Measurements from ENCODE around the gene SETD5. TPM values are rescaled to one million over a fixed set of nuclear protein-coding genes. Genes with fewer than 3 reads are reported as not detected.

Gene SETD5, protein sequence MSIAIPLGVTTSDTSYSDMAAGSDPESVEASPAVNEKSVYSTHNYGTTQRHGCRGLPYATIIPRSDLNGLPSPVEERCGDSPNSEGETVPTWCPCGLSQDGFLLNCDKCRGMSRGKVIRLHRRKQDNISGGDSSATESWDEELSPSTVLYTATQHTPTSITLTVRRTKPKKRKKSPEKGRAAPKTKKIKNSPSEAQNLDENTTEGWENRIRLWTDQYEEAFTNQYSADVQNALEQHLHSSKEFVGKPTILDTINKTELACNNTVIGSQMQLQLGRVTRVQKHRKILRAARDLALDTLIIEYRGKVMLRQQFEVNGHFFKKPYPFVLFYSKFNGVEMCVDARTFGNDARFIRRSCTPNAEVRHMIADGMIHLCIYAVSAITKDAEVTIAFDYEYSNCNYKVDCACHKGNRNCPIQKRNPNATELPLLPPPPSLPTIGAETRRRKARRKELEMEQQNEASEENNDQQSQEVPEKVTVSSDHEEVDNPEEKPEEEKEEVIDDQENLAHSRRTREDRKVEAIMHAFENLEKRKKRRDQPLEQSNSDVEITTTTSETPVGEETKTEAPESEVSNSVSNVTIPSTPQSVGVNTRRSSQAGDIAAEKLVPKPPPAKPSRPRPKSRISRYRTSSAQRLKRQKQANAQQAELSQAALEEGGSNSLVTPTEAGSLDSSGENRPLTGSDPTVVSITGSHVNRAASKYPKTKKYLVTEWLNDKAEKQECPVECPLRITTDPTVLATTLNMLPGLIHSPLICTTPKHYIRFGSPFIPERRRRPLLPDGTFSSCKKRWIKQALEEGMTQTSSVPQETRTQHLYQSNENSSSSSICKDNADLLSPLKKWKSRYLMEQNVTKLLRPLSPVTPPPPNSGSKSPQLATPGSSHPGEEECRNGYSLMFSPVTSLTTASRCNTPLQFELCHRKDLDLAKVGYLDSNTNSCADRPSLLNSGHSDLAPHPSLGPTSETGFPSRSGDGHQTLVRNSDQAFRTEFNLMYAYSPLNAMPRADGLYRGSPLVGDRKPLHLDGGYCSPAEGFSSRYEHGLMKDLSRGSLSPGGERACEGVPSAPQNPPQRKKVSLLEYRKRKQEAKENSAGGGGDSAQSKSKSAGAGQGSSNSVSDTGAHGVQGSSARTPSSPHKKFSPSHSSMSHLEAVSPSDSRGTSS (N-terminal part only)
- 23.5 and 35.9 TPM in 2 replicates for total RNA-seq

DNA sequence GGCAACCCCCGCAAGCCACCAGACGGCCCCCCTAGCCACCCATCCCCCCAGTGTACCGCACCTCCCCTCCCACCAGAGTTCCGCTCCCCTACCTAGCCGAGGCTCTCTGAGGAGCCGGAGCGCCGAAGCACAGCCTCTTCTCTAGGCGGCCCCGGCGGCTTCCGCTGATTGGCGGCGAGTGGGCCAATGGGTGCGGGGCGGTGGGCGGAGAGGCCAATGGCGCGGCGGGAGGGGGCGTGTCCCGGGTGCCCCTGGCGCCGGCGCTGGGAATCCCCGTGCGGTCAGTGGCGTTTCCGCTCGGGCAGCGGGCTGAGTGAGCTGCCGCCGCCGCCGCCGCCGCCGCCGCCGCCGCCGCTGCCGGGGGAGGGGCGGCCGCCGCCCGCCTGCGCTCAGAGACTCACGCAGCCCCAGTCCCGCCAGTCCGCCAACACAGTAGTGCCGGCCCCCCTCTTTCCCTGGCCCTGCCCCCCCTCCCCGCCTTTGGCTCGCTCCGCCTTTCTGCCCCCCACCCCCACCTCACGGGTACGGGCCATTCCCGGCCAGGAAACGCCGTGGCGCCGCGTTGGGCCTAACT, at the start of gene SETD5:
TSS of gene SETD5 (plus strand) at position 284 of the 574 bp plus-strand sequence. CDS start 31,324 bp downstream, outside the sequence.
- peak; percentile 98 to 99 for DNase-seq (ENCODE audit: low read depth in 2 of 2)

DNA sequence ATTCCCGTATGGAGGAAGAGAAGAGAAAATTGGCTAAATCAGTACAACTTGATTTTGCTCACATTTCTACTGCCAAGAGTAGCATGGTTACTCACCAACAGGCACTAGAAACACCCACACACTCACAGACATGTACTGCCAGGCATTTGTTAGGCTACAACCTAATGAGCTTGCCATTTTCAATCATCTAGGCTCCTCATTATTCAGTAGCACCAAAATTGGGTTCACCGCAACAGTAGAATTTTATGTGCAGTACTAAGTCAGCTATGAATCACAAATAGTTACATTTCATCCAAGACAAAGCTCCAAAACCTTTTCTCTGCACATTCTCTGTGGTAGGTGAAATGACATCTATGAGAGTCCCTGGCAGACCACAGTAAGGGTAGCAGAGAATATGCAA, 49.5 kb upstream of the SETD5 start:
- no peak for DNase-seq (ENCODE audit: low read depth in 2 of 2)

DNA sequence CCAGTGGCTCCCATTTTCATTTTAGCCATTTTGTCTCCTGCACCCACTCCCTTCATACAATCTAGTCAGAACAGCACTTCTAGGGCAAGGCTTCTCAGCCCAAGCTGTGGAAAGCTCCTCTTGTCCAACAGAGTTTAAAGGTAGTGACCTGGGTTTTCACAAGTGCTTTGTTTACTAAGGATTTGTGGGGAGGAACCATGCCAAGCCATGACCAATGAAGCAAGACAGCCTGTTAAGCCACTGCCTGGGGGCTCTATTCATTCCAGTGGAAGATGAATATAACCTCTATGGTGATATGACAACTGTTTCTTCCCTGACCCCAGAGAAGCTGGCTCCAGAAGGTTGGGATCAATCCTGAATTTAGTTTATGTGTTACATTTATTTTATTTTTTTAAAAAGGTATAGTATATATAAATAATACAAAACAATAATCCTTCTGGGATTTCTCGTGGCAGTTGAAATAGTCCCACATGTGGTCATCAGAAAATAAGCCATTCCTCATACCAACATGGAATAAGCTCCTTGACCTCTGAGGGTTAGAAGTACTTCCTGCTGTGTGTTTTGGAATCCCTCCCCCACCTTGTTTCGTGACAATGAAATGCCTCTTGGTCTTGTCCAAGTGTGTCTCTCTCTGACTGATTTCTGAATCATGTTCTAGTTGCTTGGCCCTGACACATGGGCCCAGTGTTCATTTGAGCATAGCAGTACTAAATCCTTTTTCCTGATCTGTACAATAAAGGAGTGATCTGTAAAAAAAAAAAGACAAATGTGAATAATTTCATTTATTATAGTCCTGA, 47.9 kb upstream of the SETD5 start:
- DNase-seq (ENCODE audit: low read depth in 2 of 2): peak in 1 of 2 donors; percentile 88

DNA sequence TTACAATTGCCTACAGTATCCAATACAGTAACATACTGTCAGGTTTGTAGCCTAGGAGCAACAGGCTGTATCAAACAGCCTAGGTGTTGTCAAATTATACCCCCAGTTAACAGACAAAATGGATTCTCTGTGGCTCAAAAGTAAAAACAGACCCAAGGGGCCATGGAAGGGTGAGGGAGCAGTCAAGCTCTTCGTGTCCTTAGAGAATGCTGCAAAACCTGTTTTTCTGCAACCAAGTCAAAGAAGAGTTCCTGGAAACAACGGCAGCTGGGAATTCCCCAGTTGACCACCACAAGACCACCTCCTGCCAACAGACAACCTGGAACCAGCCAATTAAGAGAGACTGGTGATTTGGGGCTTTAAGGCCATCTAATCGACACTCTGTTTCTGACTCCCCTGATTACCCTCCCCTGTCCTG, 45.7 kb upstream of the SETD5 start:
- no peak for DNase-seq (ENCODE audit: low read depth in 2 of 2)

DNA sequence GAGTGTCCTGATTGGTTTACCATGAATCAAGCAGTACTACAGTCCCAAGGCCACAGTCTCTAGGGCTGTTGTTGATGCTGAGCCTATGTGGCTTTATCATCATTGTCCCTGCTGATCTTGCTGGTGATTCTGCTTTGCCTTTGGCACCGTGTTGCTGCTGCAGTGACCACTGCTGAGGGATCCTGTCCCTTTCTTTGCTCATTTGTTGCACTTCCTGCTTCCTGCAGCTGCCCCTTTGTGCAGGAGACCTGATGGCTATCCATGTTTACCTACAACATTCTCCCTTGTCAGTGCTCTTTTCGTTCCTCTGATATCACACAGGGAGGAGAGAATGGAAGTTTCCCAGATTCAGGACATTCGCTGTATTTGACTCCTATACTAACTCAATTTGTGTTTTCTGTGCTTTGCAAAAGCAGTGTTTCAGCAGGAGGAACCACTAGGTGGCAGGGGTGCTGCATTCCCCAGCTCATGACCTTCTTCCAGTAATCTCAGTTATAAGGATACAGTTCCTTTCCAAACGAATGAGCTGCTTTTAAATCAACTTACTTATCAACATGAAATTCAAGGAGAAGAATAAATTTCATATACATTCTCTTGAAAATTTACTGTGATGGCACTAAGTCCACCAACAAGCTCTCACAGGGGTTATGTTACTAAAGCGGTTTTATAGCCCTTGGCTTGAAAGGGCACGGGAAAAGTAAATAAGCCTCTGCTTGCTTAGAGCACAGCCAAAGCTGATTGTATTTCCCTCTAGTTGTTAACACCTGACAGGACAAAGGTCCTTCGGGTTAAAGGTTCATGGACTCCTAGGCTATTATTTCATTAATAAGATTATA, 44.3 kb upstream of the SETD5 start:
- peak; percentile 79 to 82 for DNase-seq (ENCODE audit: low read depth in 2 of 2)

DNA sequence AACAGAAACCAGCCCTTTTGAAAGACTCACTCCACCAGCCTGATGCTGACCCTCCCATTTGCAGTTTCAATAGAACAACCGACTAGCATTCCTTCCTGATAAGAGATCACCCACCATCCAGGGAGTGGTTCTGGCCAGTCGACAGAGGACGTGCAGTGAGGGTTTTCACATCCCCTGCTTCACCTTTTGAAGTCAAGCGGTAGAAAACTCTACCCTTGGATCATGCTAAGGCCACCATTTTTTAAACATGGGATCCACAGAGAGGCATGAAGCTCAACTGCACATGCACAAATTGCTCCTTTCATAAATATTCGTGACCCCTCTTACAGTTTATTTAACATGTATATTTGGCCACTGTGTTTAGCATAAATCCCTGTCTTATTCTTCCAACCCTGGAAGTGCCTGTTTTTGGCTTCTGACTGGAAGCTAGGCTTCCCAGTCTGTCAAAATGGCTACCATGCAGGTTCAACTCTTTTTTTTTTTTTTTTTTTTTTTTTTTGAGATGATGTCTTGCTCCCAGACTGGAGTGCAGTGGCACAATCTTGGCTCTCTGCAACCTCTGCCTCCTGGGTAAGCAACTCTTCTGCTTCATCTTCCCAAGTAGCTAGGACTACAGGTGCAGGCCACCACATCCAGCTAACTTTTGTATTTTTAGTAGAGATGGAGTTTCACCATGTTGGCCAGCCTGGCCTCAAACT, 35.6 kb upstream of the SETD5 start:
- no peak for DNase-seq (ENCODE audit: low read depth in 2 of 2)

DNA sequence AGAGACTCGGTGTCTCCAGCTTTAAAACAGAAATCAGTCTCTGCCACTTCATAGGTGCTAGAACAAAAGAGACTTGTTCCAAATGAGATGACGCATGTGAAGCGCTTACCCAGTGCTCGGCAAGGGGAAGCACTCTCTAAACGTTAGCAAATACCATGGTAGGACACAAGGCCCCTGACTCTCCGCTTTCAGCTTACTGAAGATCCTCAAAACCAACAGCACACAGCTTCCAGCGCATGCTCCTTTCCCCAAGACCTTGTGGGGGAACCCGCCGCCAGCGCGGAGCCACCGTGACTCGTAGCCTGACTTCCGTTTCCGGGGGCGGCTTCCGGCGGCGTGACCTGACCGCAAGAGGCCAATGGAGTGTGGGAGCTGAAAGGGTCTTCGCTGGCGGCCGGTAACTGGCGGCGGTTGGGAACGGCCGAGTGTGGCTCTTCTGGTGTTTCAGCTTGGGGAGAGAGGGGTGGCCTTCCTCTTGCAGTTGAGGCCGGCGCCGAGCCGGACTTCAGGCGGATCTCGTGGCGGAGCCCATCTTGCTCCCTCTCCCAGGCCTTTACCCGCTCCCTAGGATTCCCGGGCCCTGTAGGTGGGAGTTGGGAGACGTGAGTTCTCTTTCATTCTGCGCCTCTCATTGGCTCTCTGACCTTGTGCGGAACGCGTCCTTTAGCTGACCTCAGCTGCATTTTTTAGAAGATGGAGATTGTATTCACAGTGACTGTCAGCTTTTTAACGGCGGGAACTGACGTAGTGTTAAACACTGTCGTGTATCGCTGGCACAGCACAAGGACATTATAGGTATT, 34.5 kb upstream of the SETD5 start, which contains the start of gene THUMPD3:
TSS of gene THUMPD3 (plus strand) at position 324 of the 800 bp plus-strand sequence. CDS start 2,015 bp downstream, outside the sequence.
- peak; percentile 91 to 95 for DNase-seq (ENCODE audit: low read depth in 2 of 2)

DNA sequence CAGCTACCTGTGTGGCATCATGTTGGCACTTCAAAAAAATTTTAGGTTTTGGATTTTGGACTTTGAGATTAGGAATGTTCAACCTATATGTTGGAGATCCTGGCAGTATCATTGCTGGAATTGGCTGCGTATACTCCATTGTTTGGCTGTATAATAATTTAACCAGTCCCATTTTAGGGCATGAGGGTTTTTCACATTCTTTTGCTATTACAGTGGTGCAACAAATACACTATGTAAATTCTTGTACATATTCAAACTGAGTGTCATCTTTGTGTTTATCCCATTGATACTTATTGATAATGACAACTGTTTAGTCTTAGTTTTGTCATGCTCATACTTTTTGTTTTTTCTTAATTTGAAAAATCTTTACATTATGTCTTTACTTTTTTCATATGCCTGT, 27.9 kb upstream of the SETD5 start:
- DNase-seq (ENCODE audit: low read depth in 2 of 2): no peak

DNA sequence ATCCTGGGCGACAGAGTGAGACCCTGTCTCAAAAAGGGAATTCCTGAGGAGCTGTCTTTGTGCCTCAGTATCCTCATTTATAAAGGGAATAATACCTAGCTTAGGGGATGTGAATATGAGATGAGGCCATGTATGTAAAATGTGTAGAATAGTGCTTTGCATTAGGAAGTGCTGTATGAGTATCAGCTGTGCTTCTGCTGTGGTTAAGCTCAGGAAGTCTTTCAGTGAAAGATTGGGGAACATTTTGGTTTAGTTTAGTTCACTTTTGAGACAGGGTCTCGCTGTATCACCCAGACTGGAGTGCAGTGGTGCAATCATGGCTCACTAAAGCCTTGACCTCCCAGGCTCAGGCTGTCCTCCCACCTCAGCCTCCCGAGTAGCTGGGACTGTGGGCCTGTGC, 23.9 kb upstream of the SETD5 start:
- no peak for DNase-seq (ENCODE audit: low read depth in 2 of 2)

DNA sequence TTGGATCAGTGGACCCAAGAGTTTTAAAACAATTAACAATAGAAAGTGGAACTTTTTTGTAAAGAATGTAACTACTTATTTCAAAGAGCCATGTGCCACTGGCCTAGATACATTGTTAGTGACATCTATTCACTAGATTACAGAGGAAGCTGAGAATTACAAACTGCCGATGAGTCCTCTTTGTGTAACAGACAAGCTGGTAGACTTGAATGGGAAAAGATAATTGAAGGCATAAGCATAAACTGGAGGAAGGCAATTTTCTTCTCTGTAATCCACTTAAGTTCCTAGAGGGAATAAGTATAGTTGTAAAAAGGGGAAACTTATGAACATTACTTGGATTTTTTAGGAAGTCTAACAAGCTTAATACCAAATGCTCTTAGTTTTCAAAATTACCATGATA, 19.4 kb upstream of the SETD5 start:
- no peak for DNase-seq (ENCODE audit: low read depth in 2 of 2)

DNA sequence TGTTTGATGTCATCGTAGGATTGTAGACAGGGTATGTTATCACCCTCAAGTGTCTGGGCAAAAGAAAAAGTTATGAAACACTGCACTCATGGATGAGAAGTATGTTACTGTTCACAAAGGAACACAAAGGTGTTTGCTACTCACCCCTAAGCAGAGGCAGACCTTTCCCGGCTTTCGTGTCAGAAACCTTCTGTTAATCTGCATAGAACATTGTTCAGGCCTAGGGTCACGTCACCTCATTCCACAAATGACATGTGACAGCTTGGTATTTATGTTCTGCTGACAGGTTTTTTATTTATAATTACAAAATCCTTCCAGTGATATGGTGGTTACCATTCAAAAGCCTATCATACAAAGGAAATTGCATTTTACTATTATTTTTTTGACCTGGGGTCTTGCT, 18.1 kb upstream of the SETD5 start:
- DNase-seq (ENCODE audit: low read depth in 2 of 2): peak in 1 of 2 donors; percentile 36

DNA sequence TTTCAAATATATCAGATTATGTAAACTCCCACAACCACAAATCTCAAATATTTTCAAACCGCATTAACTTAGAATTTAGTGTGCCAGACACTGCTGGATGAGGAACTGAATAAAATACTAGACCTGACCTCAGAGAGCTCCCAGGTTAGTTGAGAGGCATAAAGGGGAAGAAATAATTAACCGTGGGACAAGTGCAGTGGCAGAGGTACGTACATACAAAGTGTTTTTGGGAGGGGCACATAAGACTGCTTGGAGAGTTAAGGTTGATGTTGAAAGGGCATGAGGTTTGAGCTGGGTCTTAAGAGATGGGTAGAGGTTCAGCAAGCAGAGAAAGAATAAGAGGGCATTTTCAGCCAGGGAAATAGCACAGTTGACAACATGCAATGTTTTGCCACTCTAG, 17.4 kb upstream of the SETD5 start:
- no peak for DNase-seq (ENCODE audit: low read depth in 2 of 2)

DNA sequence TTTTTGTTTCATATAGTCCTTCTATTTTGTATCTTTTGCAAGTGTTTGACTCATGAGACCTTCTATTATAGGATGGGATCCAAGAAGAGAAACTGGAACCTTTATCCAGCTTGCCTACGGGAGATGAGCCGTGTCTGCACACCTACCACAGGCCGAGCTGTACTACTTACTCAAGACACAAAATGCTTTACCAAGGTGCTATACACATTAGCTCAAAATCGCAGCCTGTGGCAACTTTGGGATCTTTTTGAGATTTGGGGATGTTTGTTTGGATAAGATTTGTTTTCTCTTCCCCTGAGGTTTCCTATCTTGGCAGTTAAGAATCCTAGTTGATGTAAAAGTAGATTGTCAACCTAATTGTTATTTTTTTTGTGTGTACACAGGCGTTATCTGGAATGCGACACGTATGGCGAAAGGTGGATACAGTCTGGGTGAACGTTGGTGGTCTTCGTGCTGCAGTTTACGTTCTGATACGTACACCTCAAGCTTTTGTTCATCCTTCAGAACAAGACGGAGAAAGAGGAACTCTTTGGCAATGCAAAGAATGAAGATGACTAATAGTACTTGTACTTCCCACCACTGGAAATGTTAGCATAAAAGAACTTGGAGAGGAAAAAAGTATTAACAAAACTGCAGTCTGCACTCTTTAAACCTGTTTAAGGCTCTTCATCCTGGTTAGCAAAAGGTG, 13.1 kb upstream of the SETD5 start:
- no peak for DNase-seq (ENCODE audit: low read depth in 2 of 2)

DNA sequence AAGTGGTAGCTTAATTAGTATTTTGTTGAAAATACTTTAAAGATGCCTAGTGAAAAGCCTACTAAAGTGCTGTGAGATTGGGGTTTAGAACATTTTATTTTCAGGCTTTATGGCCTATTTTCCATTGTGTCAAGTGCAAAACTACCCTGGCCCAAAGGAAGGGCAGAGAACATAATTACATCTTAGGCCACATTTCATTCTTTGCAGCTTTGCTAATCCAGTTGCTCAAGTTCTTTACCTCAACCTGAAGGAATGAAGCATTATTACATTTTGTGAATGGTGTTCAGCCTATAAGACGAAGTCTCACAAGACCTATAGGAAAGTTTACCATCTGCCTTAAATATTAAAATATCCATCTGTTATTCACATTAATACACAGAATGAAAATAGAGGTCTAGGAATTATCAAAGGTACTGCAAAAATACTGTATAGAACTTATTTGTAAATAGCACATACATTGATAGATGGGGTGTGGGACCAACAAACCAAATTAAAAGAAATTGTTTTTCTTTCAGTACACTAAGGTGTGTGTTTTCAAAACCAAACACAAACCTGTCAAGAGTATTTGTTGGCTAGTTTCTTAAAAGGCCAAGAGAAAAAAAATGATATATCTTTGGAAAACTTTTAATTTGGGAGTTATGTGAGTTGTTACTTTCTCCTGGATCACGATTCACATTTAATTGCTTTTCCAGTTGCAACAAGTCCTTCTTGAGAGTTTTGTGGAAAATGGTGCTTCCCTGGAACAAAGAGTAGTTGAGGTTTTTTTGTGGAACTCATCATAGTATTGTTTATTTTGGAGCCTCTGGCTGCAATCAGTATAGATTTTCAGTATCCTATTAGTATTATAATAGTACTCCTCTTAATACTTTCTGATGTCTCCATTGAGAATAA, 12.0 kb upstream of the SETD5 start:
- no peak for DNase-seq (ENCODE audit: low read depth in 2 of 2)

DNA sequence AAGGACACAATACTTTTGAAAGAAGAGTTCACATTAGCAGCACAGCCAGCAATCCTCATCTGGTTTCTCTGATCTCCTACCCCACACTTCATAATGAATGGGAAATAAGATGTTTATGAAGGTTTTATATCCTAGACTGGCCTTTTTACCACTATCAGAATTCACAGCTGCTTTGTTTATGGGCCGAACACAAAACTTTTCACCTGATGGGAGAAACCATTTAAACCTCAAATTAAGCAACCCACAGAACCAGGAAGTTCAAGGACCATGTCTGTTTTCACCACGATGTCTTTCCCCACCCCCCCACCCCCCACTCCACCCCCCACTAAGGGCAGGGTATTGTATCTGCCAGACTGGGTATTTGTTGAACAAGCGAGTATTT, 11.3 kb upstream of the SETD5 start:
- DNase-seq (ENCODE audit: low read depth in 2 of 2): no peak

DNA sequence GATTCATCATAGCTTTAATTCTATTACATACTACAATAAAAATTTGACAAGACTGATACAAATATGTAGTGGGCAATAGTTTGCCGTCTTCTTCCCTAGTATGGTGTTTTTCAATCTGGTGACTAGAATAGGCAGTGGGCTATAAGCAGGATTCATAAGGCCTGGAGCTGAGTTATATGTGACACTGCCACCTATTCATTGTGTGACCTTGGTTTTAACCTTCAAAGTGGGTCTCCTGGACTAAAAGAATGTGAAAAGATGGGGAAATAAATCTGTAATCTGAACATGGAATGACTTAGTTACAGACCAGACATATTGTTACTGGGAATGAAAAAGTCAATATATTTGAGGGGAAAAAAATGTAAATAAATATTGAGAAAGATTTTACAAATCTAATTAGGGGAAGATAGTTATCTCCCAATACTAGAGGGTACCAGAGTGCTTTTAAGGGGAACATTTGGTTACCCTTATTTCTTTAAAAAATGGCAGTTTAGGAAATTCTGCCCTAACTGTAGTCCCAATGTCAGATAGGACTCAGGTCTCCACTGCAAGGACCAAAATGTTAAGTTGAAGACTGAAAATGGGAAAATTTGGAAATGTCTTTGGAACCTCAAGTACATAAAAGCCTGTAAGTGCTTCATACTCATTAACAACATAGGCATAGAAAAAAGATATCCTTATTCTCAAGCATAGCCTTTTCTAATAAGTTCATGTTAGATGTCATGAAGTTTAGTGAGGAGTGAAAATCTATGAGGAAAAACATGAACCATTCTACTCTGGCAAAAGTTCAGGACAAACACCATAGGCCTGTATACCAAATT, 10.7 kb upstream of the SETD5 start:
- no peak for DNase-seq (ENCODE audit: low read depth in 2 of 2)
